Upper lobe of left lung (tissue), 4 donors: ENCODE measurements around the gene KPNA3.

Experiments
- CTCF ChIP-seq, 6 experiments: fragments of 450-650 bp in 4 of 6; fragments of 200-600 bp in 2 of 6; sonication (generic) in 2 of 6; IDR thresholded peaks; one replicate each; pipeline ENCODE4 v1.5.1; 2016 to 2019; ENCODE audit warnings: antibody characterized with exemption in 6 of 6
- EP300 ChIP-seq, 4 donors: sonication (generic); formaldehyde crosslinking; IDR thresholded peaks; one replicate each; pipeline ENCODE4 v1.5.1; 2017; ENCODE audit warnings: antibody characterized with exemption in 4 of 4, control low read depth in 2 of 4

DNA sequence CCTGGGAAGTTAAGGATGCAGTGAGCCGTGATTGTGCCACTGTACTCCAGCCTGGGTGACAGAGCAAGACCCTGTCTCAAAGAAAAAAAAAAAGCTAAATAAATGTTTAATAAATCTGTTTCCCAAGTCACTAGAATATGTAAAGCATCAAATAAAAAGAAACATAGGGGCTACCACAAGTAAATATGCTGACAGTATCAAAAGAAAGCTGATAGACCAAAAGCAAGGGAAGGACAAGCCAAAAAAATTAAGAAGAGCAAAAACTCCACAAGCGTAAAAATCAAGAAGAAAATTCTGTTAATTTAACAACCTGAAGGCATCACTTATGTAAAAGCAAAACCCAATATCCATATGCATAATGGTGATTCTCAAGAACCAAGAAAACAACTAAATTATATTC, 9.7 kb downstream of the KPNA3 start:
- TF ChIP-seq CTCF (IDR thresholded peaks at IDR 0.05) (no peak), EP300 (IDR thresholded peaks at IDR 0.05) (no peak)
